GM23338 (cell line): ENCODE results near the gene SLC66A2.

Experiments
- CREB1 ChIP-seq: fragments of 250-450 bp; sonication (Bioruptor Pico); IDR thresholded peaks from 2 replicates; pipeline ENCODE4 v1.5.0; 2020; ENCODE audit warnings: low read depth, mild to moderate bottlenecking, moderate library complexity
- EZH2 ChIP-seq: fragments of 200-600 bp; sonication (generic); IDR thresholded peaks from one replicate; pipeline ENCODE4 v1.8.0; 2017; ENCODE audit warnings: antibody characterized with exemption, mild to moderate bottlenecking, low read depth; ENCODE audit not compliant: unreplicated experiment
- EZH2phosphoT487 ChIP-seq: fragments of 200-600 bp; sonication (generic); IDR thresholded peaks from one replicate; pipeline ENCODE4 v1.8.1; 2018; ENCODE audit warnings: antibody characterized with exemption; ENCODE audit not compliant: unreplicated experiment
- JUNB ChIP-seq: IDR thresholded peaks from one replicate; pipeline ENCODE4 v1.6.1; 2016; ENCODE audit warnings: antibody characterized with exemption; ENCODE audit not compliant: unreplicated experiment
- NANOG ChIP-seq: IDR thresholded peaks from 2 replicates; pipeline ENCODE4 v1.6.1; 2016; ENCODE audit warnings: antibody characterized with exemption, borderline replicate concordance
- POLR2AphosphoS5 ChIP-seq: IDR thresholded peaks from 2 replicates; pipeline ENCODE4 v1.6.1; 2016; ENCODE audit warnings: antibody characterized with exemption, low read depth
- STAT1 ChIP-seq: IDR thresholded peaks from one replicate; pipeline ENCODE4 v1.6.1; 2016; ENCODE audit warnings: antibody characterized with exemption; ENCODE audit not compliant: unreplicated experiment
- ZNF114 ChIP-seq: fragments of 250-450 bp; sonication (Bioruptor Pico); IDR thresholded peaks from 2 replicates; pipeline ENCODE4 v1.5.0; 2020; ENCODE audit warnings: mild to moderate bottlenecking, moderate library complexity
- ZNF331 ChIP-seq: fragments of 250-450 bp; sonication (Bioruptor Pico); IDR thresholded peaks from 2 replicates; pipeline ENCODE4 v1.5.0; 2020; ENCODE audit warnings: low read depth, mild to moderate bottlenecking, moderate library complexity
- TF ChIP-seq, protein P1 (sequence below), 2 experiments: fragments of 200-600 bp in 1 of 2; sonication (generic) in 1 of 2; conservative IDR thresholded peaks; 2 replicates each; pipeline versions ENCODE4 v1.5.1 to v1.6.1; 2016 to 2017; ENCODE audit warnings: antibody characterized with exemption in 2 of 2, low read depth in 2 of 2, mild to moderate bottlenecking in 2 of 2, moderate library complexity in 1 of 2
- TF ChIP-seq, protein P2 (sequence below): fragments of 250-450 bp; sonication (Bioruptor Pico); IDR thresholded peaks from 2 replicates; pipeline ENCODE4 v1.5.0; 2020; ENCODE audit warnings: mild to moderate bottlenecking, moderate library complexity
- TF ChIP-seq, protein P3 (sequence below): IDR thresholded peaks from one replicate; pipeline ENCODE4 v1.6.1; 2018; ENCODE audit warnings: antibody characterized with exemption; ENCODE audit not compliant: unreplicated experiment

DNA sequence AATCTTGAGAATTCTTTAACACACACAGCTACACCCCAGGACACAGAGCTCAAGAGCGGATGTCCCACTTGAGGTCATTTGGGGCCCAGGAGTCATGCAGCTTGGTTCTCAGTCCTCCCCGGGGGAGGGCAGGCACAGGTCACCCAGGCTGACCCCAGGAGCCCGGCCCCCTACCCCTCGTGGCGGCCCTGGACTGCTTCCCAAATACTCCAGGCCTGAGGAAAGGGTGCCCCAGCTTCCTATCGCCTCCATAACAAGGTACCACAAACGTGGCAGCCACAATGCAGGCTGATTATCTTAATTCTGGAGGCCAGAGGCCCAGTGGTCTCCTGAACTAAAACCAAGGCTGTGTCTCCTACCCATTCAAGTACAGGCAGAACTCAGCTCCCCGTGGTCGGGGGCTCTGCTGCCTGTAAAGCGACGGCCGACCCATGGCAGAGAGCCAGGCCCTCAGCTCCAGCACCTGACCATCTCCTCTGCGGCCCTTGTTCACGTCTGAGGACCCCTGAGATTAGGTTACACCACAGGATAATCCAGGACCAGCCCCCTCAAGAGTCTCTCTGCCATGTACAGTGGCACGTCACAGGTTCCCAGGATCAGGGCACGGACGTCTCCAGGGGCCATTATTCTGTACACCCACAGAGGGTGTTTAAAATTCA, 10.5 kb downstream of the SLC66A2 start:
- TF ChIP-seq POLR2AphosphoS5 (no peak), EZH2 (no peak), ZNF331 (no peak), EZH2phosphoT487 (no peak), JUNB (no peak), CREB1 (no peak), ZNF114 (CRISPR knock-in tag) (no peak), NANOG (no peak), STAT1 (no peak)
- TF ChIP-seq, protein P1, sequence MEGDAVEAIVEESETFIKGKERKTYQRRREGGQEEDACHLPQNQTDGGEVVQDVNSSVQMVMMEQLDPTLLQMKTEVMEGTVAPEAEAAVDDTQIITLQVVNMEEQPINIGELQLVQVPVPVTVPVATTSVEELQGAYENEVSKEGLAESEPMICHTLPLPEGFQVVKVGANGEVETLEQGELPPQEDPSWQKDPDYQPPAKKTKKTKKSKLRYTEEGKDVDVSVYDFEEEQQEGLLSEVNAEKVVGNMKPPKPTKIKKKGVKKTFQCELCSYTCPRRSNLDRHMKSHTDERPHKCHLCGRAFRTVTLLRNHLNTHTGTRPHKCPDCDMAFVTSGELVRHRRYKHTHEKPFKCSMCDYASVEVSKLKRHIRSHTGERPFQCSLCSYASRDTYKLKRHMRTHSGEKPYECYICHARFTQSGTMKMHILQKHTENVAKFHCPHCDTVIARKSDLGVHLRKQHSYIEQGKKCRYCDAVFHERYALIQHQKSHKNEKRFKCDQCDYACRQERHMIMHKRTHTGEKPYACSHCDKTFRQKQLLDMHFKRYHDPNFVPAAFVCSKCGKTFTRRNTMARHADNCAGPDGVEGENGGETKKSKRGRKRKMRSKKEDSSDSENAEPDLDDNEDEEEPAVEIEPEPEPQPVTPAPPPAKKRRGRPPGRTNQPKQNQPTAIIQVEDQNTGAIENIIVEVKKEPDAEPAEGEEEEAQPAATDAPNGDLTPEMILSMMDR (conservative IDR thresholded peaks at IDR 0.05; ENCODE audit: low read depth in 2 of 2), result no peak
- TF ChIP-seq, protein P2, sequence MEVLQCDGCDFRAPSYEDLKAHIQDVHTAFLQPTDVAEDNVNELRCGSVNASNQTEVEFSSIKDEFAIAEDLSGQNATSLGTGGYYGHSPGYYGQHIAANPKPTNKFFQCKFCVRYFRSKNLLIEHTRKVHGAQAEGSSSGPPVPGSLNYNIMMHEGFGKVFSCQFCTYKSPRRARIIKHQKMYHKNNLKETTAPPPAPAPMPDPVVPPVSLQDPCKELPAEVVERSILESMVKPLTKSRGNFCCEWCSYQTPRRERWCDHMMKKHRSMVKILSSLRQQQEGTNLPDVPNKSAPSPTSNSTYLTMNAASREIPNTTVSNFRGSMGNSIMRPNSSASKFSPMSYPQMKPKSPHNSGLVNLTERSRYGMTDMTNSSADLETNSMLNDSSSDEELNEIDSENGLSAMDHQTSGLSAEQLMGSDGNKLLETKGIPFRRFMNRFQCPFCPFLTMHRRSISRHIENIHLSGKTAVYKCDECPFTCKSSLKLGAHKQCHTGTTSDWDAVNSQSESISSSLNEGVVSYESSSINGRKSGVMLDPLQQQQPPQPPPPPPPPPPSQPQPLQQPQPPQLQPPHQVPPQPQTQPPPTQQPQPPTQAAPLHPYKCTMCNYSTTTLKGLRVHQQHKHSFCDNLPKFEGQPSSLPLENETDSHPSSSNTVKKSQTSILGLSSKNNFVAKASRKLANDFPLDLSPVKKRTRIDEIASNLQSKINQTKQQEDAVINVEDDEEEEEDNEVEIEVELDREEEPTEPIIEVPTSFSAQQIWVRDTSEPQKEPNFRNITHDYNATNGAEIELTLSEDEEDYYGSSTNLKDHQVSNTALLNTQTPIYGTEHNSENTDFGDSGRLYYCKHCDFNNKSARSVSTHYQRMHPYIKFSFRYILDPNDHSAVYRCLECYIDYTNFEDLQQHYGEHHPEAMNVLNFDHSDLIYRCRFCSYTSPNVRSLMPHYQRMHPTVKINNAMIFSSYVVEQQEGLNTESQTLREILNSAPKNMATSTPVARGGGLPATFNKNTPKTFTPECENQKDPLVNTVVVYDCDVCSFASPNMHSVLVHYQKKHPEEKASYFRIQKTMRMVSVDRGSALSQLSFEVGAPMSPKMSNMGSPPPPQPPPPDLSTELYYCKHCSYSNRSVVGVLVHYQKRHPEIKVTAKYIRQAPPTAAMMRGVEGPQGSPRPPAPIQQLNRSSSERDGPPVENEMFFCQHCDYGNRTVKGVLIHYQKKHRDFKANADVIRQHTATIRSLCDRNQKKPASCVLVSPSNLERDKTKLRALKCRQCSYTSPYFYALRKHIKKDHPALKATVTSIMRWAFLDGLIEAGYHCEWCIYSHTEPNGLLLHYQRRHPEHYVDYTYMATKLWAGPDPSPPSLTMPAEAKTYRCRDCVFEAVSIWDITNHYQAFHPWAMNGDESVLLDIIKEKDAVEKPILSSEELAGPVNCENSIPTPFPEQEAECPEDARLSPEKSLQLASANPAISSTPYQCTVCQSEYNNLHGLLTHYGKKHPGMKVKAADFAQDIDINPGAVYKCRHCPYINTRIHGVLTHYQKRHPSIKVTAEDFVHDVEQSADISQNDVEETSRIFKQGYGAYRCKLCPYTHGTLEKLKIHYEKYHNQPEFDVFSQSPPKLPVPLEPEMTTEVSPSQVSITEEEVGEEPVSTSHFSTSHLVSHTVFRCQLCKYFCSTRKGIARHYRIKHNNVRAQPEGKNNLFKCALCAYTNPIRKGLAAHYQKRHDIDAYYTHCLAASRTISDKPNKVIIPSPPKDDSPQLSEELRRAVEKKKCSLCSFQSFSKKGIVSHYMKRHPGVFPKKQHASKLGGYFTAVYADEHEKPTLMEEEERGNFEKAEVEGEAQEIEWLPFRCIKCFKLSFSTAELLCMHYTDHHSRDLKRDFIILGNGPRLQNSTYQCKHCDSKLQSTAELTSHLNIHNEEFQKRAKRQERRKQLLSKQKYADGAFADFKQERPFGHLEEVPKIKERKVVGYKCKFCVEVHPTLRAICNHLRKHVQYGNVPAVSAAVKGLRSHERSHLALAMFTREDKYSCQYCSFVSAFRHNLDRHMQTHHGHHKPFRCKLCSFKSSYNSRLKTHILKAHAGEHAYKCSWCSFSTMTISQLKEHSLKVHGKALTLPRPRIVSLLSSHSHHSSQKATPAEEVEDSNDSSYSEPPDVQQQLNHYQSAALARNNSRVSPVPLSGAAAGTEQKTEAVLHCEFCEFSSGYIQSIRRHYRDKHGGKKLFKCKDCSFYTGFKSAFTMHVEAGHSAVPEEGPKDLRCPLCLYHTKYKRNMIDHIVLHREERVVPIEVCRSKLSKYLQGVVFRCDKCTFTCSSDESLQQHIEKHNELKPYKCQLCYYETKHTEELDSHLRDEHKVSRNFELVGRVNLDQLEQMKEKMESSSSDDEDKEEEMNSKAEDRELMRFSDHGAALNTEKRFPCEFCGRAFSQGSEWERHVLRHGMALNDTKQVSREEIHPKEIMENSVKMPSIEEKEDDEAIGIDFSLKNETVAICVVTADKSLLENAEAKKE (CRISPR knock-in tag), result no peak
- TF ChIP-seq, protein P3, sequence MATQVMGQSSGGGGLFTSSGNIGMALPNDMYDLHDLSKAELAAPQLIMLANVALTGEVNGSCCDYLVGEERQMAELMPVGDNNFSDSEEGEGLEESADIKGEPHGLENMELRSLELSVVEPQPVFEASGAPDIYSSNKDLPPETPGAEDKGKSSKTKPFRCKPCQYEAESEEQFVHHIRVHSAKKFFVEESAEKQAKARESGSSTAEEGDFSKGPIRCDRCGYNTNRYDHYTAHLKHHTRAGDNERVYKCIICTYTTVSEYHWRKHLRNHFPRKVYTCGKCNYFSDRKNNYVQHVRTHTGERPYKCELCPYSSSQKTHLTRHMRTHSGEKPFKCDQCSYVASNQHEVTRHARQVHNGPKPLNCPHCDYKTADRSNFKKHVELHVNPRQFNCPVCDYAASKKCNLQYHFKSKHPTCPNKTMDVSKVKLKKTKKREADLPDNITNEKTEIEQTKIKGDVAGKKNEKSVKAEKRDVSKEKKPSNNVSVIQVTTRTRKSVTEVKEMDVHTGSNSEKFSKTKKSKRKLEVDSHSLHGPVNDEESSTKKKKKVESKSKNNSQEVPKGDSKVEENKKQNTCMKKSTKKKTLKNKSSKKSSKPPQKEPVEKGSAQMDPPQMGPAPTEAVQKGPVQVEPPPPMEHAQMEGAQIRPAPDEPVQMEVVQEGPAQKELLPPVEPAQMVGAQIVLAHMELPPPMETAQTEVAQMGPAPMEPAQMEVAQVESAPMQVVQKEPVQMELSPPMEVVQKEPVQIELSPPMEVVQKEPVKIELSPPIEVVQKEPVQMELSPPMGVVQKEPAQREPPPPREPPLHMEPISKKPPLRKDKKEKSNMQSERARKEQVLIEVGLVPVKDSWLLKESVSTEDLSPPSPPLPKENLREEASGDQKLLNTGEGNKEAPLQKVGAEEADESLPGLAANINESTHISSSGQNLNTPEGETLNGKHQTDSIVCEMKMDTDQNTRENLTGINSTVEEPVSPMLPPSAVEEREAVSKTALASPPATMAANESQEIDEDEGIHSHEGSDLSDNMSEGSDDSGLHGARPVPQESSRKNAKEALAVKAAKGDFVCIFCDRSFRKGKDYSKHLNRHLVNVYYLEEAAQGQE, result no peak
